Measurements from ENCODE around the gene LYRM1. TPM values are rescaled to one million over a fixed set of nuclear protein-coding genes. Genes with fewer than 3 reads are reported as not detected.

Gene LYRM1
- total RNA-seq, 4 donors from 2014 or later = 36.4 to 74.7 (median 38.8) TPM

GRCh38 chr16:20873331-20873730 is 27.2 kb upstream of the LYRM1 start:
- Histone ChIP-seq H3K27me3 (no peaks in the 10 kb centered on the region), H3K27ac (no peak overlapping the region), H3K4me3 (no peak overlapping the region), H3K36me3 (no peaks in the 10 kb centered on the region), H3K9me3 (no peaks in the 10 kb centered on the region), H3K4me1 (peaks cover 45 to 58% of the 10 kb centered on the region in 2 donors)
- DNase-seq = no peak
- TF ChIP-seq, protein P1, sequence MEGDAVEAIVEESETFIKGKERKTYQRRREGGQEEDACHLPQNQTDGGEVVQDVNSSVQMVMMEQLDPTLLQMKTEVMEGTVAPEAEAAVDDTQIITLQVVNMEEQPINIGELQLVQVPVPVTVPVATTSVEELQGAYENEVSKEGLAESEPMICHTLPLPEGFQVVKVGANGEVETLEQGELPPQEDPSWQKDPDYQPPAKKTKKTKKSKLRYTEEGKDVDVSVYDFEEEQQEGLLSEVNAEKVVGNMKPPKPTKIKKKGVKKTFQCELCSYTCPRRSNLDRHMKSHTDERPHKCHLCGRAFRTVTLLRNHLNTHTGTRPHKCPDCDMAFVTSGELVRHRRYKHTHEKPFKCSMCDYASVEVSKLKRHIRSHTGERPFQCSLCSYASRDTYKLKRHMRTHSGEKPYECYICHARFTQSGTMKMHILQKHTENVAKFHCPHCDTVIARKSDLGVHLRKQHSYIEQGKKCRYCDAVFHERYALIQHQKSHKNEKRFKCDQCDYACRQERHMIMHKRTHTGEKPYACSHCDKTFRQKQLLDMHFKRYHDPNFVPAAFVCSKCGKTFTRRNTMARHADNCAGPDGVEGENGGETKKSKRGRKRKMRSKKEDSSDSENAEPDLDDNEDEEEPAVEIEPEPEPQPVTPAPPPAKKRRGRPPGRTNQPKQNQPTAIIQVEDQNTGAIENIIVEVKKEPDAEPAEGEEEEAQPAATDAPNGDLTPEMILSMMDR (IDR thresholded peaks at IDR 0.05 in 4 of 5, conservative IDR thresholded peaks at IDR 0.05 in 1 of 5) = no peak
- TF ChIP-seq POLR2A (IDR thresholded peaks at IDR 0.05) = no peak
- no peak for ATAC-seq
- intact Hi-C loops (cut with DNase I; ENCODE audit: low total_unique reads) (no loop called here), in situ Hi-C loops (cut with MboI; ENCODE audit: low sequenced_read_pairs in 4 of 4) (loop anchor here in 1 of 4 donors (25.0 kb wide), 1 partner anchor 414 kb away; the partner anchor contains the start of gene CRYM)

GRCh38 chr16:20874088-20874581 is 26.4 kb upstream of the LYRM1 start:
- DNase-seq (no peak), ATAC-seq (no peak)
- peaks cover 44 to 55% of the 10 kb centered on the region in 2 donors for H3K4me1 ChIP-seq
- no peak for TF ChIP-seq POLR2A (IDR thresholded peaks at IDR 0.05)
- TF ChIP-seq, protein P1 (IDR thresholded peaks at IDR 0.05 in 4 of 5, conservative IDR thresholded peaks at IDR 0.05 in 1 of 5) = no peak
- H3K27ac ChIP-seq = no peak overlapping the region
- H3K27me3 ChIP-seq = no peaks in the 10 kb centered on the region
- H3K4me3 ChIP-seq = no peak overlapping the region
- no peaks in the 10 kb centered on the region for H3K36me3 ChIP-seq
- H3K9me3 ChIP-seq = no peaks in the 10 kb centered on the region
- in situ Hi-C loops (cut with MboI; ENCODE audit: low sequenced_read_pairs in 4 of 4) = loop anchor here in 1 of 4 donors (25.0 kb wide), 1 partner anchor 413 kb away; the partner anchor contains the start of gene CRYM
- intact Hi-C loops (cut with DNase I; ENCODE audit: low total_unique reads) = no loop called here

- DNase-seq (no peak), ATAC-seq (no peak)
- H3K27me3 ChIP-seq = no peaks in the 10 kb centered on the region
- in situ Hi-C loops (cut with MboI; ENCODE audit: low sequenced_read_pairs in 4 of 4) (no loop called here), intact Hi-C loops (cut with DNase I; ENCODE audit: low total_unique reads) (no loop called here)
- no peak overlapping the region for H3K4me3 ChIP-seq
- no peak overlapping the region for H3K27ac ChIP-seq
- TF ChIP-seq POLR2A (IDR thresholded peaks at IDR 0.05) = no peak
- TF ChIP-seq, protein P1 (IDR thresholded peaks at IDR 0.05 in 4 of 5, conservative IDR thresholded peaks at IDR 0.05 in 1 of 5) = no peak
- peaks cover 40 to 53% of the 10 kb centered on the region in 2 donors for H3K4me1 ChIP-seq
- H3K9me3 ChIP-seq = no peaks in the 10 kb centered on the region
- no peaks in the 10 kb centered on the region for H3K36me3 ChIP-seq
These were observed 25.3 kb upstream of the LYRM1 start for GRCh38 chr16:20875355-20875650.

- no peak for ATAC-seq
- in situ Hi-C loops (cut with MboI; ENCODE audit: low sequenced_read_pairs in 4 of 4) = no loop called here
- H3K4me3 ChIP-seq = no peak overlapping the region
- H3K27me3 ChIP-seq = no peaks in the 10 kb centered on the region
- peaks cover 26 to 40% of the 10 kb centered on the region in 2 donors for H3K4me1 ChIP-seq
- no peak for DNase-seq
- H3K9me3 ChIP-seq = no peaks in the 10 kb centered on the region
- intact Hi-C loops (cut with DNase I; ENCODE audit: low total_unique reads) = no loop called here
- no peaks in the 10 kb centered on the region for H3K36me3 ChIP-seq
- TF ChIP-seq, protein P1 (IDR thresholded peaks at IDR 0.05 in 4 of 5, conservative IDR thresholded peaks at IDR 0.05 in 1 of 5) = no peak
- TF ChIP-seq POLR2A (IDR thresholded peaks at IDR 0.05) = no peak
- H3K27ac ChIP-seq = peak overlapping the region in 3 of 4 donors; percentile 12 to 53 (median 51)
These were observed 21.9 kb upstream of the LYRM1 start for GRCh38 chr16:20878682-20879147.
